GM21360 (cell line): Measurements from ENCODE around the gene EBP.
A peak's percentile ranks its signal among the peaks of the same experiment; 100 is the strongest.

Experiments
- ATAC-seq: cut with Tn5 transposase; IDR thresholded peaks from one replicate; pipeline ENCODE4 v1.9.1; 2021; ENCODE audit warnings: mild to moderate bottlenecking, moderate library complexity; ENCODE audit not compliant: unreplicated experiment

The EBP gene

DNA sequence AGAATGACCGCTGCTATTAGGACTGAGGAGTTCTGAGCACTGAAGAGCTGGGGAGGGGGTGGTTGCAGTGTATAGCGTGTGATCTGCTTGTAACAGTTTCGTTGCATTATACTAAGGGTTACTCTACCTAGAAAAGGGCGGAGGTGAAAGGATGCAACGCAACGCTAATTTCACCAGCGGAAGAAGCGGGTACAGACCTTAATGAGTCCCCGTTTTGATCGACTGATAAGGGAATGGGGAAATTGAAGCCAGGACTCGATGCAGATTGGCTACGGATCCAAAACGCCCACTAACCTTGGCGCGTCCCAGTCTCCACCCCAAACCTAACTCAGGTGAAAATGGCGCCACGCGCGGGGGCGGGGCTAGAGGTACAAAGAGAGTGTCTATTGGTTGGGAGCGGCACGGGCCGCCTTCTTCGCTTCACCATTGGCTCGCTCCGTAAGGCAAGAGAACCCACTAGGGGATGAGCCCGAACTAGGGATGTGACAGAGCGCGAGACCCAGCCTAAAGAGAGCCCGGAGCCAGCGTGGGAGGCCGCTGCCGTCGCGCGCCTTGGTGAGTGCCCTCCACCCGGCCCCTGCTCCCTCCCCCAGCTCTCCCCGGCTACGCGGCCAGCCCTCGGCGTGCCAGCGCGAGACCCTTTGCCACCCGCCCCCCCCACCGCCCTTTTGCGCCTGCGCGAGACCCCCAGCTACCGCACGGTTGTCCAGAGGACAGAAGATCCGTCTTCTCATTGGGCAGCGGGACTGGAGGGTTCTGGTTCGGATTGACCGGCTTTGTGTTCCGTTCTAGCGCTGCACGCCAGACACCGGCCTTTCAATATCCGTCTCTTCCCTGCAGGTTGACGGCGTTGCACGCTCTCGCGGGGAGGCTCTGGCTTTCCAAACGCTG lies at the start of gene EBP:
TSS of gene EBP (plus strand) at position 456 of the 891 bp plus-strand sequence. CDS start 1,964 bp downstream, outside the sequence.
- peak; percentile 92 for ATAC-seq

DNA sequence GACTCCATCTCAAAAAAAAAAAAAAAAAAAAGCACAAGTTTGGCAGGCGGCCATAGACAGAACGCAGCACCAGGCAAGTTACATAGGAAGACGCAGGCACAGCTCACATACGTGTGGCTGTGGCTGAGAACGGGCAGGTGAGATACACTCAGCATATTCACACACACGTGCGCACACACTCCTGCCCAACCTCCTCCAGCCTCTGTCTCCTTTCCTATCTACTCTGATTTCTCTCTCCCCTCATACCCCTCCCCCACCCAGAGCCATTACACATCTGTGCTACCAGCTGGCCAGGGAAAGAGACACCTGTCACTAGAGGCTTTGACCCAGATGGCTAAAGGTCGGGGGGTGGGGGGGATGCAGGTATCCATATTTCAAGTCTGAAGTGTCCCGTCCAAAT lies 49.4 kb upstream of the EBP start:
- ATAC-seq = no peak

DNA sequence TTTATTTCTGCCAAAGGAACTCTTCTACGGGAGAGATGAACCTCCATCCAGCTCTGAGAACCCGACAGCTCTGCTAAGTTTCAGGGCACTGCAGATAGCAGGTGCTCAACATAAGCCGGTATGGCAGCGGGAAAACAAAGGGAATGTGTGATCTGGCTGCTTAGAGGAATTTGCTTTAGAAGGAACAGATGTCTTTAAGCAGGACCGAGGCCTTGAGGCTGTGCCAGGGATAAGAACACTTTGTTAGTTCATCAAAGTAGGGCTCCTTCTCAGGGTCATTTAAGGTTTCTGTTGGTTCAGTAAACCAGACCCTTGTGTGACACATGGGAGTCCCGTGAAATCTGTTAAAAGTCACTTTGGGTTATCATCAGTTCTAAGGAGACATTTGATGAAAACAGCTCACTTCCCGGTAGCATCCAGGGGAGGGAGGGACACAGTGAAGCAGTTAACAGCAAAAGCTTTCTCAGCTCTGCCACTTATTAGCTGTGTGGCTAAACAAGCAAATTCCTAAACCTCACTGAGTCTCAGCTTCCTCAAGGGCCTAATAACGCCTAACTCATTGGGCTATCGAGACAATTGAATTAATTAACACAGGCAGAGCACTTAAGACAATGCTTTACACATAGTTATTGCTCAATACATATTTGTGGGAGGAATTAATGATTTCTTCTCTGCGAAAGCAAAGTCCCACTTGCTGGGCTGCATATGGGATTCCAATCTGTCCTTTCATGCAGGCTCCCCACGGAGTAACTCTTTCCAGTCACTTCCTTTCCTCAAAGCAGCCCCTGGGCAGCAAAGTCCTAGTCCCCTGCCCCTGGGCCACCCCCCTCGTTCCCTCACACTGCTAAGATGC lies 48.5 kb upstream of the EBP start:
- ATAC-seq = no peak

DNA sequence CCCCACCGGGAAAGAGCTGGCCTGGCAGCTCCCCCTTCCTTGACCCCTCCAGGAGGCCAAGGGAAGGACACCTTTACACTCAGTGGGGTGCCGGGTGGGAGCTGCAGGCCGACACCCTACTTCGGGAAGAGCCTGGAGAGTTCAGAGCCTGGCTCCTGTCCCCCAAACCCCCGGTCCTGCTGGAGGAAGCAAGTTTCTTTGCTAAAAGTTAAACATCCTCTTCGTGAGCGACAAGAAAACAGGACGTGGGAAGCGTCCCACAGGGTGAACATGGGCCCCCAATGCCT lies 48.0 kb upstream of the EBP start:
- ATAC-seq = no peak

DNA sequence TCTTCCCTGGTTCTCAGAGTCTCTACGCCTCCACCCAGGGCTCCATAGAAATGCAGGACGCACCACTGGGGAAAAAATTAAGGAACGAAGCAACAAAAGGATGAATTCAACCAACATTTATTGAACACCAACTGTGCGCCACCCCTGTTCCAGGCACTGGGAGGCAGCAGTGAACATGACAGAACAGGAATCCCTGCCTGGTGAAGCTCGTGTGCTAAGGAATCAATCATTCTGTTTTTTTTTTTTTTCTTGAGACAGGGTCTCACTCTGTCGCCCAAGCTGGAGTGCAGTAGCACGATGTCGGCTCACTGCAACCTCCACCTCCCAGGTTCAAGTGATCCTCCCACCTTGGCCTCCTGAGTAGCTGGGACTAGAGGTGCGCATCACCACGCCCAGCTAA lies 47.5 kb upstream of the EBP start:
- no peak for ATAC-seq

DNA sequence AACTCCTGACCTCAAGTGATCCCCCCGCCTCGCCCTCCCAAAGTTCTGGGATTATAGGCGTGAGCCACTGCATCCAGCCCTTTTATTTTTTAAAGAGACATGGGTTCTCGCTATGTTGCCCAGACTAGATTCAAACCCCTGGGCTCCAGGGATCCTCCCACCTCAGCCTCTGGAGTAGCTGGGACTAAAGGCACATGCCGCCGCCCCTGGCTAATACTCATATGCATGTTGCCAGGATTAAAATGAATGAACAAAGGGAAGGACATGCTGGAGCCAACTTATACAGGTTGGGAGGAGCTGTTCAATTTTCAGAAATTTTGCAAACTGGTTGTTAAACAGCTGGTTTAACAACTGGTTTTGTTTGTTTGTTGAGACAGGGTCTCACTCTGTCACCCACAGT lies 47.0 kb upstream of the EBP start:
- ATAC-seq = no peak

DNA sequence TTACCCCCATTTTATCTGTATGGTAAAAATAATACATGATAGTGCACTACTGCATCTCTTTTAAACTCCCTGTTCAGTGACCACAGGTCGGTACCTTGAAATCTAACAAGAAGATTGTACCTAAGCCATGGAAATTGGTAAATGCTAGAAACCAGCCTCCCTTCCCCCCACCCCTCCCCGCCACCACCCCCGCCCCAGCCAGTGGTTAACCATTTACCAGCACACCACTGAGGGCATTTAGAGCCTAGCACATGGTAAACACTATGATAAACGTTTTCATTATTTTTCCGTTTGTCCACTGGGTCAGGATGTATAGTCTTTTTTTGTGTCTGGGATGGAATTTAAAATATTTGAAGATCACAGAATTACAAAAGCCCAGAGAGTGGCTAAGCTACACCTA lies 46.3 kb upstream of the EBP start:
- ATAC-seq = no peak

DNA sequence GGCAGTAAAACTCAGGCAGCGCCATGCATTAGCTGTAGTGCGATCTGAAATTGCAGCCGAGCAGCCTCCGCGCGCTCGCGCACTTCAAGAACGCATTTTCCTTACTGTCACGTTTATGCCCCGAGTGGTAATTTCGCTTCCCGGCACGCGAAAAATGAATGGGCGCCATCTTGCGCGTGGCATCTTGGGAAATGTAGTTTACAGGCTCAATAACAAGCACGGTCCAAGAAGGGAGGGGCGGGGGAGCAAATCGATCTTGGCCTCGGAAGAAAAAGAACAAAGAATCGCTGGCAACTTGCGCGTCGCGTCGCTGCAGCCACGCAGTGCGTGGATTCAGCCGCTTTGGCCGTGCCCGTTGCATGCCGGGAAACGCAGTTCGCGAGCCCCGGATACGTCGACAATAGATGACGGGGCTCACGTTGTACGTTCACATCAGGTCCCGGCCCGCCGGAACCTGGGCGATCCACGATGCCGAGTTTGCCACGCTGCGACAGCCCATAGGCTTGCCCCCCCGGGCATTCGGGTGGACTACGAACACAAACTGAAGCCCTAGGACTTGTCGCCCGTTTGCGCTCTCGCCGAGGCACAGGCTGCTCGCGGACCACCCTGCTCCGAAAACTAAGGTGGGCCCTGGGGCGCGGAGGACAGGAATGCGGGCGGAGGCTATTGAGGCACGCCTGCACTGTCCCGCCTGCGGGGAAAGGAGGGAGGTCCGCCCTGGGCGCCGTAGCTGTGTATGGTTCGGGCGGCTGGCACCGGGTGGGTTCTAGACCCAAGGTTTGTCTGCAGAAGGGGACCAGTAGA lies 45.6 kb upstream of the EBP start, which contains the start of gene FTSJ1:
TSS of gene FTSJ1 (plus strand) at position 426 of the 804 bp plus-strand sequence. CDS start 1,849 bp downstream, outside the sequence.
- ATAC-seq = peak; percentile 73

DNA sequence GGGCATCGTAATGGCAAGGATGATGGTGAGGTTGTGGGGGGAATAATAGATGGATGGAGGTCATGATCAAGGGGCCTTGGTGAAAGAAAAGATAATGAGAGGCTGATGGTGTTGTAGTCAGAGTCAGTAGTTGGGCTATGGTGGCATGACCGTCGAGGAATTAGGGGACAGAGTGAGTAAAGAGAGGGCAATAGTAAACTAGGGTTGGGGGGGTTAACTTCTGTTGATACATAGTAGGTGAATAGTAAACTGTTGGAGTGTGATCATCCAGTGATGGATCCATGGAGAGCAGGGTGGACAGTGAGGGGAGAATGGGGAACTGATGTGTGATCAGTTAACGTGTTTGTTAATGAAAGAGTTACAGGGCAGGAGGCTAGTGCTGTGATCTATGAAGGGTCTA lies 44.7 kb upstream of the EBP start:
- ATAC-seq = no peak

DNA sequence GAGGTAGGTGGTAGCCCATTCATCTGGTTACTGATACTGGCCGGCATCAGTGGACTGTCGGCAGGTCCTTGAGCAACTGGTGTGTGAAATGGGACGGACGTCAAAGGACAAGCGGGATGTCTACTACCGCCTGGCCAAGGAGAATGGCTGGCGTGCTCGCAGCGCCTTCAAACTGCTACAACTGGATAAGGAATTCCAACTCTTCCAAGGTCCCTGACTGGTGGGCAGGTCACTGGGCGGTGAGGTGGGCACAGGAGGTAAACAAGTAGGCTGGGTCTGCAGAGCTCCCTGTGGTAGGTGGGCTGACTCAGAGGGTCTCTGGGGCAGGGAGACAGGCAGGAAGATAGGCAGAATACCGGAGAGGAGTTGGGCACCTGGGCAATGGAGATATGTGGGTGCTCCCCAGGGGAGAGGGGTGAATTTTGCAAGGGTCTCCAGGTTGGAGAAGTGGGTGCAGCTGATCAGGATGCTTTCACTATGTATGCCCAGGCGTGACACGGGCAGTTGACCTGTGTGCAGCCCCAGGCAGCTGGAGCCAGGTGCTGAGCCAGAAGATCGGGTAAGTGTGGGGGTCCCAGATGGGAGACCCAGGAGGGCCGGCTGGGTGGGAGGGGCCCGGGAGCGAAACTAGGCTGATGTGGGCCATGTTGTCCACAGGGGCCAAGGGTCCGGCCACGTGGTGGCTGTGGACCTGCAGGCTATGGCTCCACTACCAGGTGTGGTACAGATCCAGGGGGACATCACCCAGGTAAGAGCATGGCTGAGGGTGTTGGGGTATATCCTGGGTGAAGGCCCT lies 43.5 kb upstream of the EBP start:
- no peak for ATAC-seq

DNA sequence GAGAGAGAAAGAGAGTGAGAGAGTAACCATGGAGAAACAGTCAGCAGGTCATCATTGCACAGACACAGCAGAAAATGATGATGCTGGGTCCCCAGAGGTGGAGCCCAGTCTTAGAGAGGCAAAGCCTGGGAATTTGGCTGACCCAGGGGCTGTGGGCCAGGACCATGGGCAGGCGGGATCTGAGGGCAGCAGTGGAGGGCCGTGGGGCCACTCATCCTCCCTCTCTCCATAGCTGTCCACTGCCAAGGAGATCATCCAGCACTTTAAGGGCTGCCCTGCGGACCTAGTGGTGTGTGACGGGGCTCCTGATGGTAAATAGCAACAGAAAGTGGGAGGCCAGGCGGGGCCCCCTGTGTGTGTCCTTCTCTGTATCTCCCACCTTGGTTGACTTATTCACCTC lies 42.8 kb upstream of the EBP start:
- no peak for ATAC-seq

DNA sequence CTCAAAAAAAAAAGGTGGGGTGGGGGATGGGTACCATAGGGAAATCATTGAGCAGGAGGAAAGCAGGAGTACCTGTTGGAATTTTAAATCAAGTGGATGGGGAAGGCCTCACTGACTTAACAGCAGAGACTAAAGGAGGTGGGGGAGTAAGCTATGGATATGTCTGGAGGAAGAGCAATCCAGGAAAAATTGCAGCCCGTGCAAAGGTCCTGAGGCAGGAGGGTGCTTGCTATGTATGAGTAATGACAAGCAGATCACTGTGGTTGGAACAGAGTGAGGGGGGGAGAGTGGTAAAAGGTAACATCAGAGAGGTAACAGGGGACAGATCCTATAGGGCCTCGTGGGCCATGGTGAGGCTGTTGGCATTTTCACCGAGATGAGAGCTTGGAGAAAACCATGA lies 41.5 kb upstream of the EBP start:
- no peak for ATAC-seq

DNA sequence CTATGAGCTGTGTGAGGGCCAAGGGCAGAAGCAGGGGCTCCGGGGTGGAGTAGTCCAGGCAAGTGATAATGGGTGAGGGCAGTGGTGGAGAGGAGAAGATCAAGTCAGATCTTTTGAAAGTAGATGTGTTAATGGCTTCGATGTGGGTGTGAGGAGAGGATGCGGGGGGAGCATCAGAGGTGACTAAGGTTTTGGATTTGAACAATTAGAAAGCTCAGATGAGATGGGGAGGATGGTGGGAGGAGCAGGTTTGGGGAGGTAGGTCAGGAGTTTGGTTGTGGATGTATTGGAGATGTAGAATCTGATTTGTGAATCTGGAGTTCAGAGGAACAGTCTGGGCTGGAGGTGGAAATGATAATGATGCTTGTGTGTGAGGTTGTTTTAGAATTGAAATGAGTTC lies 41.0 kb upstream of the EBP start:
- ATAC-seq = no peak

DNA sequence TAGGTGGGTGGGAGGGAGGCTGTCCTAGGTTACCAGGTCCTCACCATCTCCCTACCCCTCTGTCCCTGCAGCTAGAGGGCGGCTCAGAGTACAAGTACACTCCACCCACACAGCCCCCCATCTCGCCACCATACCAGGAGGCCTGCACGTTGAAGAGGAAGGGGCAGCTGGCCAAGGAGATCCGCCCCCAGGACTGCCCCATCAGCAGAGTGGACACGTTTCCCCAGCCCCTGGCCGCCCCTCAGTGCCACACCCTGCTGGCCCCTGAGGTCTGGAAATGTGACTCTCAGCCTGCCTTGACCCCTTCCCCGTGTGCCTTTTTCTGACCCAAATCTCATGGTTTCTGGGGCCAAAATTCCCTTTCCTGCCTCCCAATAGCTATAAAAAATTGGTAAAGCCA lies 39.1 kb upstream of the EBP start:
- ATAC-seq = no peak

DNA sequence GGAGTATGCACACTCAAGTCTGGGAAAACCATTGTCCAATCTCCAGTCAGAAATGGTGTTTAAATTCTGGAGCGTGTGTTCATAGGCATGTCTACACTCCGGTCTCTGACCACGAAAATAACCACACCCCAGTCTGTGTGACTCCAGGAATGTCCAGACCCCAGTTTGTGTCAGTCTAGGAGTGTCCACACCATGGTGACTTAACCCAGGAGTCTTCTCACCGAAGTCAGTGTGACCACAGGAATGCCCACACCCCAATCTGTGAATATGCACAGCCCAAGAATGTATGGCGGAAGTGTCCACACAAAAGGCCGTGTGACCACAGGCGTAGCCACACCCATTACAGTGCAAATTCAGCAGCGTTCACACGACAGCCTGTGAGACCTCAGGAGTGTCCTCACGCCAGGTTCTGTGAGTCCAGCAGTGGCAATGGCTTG lies 34.2 kb upstream of the EBP start:
- ATAC-seq = no peak

DNA sequence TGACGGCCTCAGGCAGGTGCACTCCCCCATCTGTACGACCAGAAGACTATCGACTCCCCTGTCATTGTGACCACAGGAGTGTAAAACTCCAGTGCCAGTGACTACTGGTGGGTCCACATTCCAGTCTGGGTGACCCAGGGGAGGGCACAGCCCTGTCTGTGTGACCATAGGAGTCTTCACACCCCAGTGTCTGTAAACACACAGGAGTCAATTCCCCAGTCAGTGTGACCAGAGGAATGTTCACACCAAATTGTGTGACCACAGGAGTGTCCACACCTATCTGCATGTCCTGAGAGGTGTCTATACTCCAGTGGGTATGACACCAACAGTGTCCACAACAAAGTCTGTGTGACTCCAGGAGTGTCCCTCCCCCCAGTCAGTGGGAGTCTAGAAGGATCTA lies 33.6 kb upstream of the EBP start:
- ATAC-seq = no peak

DNA sequence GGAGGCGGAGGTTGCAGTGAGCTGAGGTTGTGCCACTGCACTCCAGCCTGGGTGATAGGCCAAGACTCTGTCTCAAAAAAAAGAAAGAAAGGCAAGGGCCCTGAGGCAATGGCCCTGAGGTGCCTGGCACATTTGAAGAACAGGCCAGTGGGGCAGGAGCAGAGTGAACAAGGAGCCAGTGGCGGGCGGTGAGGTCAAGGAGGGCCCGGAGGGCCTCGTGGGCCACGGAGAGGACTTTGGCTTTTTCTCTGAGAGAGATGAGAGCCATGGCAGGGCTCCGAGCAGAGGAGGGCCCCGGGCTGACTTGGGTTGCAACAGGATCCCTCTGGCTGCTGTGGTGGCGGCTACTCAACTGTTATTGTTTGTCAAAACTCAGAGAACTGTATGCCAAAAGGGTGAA lies 32.3 kb upstream of the EBP start:
- no peak for ATAC-seq

DNA sequence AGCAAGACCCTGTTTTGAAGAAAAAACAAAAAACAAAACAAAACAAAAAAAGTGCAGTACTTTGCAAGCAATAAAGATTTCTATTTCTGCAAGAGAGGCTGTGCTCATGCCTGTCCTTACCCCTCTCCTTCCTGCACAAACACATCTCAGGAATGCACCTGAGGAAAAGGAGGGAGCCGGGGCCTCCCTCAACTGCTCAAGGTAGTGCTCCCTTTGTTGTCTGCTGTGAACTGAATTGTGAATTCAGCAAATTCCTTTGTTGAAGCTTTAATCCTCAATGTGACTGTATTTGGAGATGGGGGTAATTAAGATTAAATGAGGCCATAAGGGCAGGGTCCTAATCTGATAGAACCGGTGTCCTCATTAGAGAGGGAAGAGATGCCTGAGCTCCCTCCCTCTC lies 31.7 kb upstream of the EBP start:
- no peak for ATAC-seq

DNA sequence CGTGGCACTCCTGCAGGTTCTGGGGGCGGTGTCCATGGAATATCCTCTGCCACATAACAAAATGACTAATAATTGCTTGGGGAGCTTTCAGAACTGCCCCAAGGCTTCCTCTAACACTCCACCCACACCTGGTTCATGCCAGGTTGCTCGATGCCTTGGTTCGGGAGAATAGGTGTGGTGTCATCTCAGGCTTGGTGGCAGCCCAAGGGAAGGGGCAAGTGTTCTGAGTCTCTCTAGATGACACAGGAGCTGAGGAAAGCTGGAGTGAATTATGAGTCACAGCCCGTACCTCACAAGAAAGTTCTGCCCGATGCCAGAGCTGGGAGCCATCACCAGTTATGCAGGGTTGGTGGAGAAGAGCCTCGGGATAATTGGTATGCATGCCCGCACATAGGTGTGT lies 30.9 kb upstream of the EBP start:
- no peak for ATAC-seq

DNA sequence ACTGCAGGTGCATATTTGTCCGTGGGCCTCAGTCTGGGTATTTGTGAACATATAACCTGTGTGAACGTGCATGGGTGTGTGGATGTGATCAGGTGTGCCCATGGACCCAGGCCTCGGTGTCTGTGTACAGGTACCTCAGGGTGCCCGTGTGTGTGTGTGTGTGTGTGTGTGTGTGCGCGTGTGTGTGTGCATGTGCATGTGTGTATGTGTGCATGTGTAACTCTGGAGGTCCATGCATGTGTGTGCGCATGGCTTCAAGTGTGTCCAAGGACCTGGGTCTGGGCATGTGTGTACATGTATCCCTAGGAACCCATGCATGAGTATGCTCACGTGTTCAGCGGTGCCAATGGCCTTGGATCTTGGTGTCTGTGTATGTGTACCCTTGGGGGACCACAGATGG lies 29.8 kb upstream of the EBP start:
- ATAC-seq = no peak
